ENCODE measurements around the gene SGSM2. TPM values are rescaled to one million over a fixed set of nuclear protein-coding genes. Genes with fewer than 3 reads are reported as not detected.
A peak's percentile ranks its signal among the peaks of the same experiment; 100 is the strongest.

The SGSM2 gene
- total and polyA plus RNA-seq, 2 of the 13 experiments (the other 11 are each of a cell fraction or from before 2014, with no cell fraction given) = 30.4 to 51.3 TPM

- TF ChIP-seq TOPORS (CRISPR knock-in tag; IDR thresholded peaks at IDR 0.05) (0 out of 2 replicates have a peak, but pooled peaks have one; percentile 30), TFDP2 (CRISPR knock-in tag; IDR thresholded peaks at IDR 0.05) (no peak; the same call in 1 of the 2 replicates), CREB3 (CRISPR knock-in tag; IDR thresholded peaks at IDR 0.05) (no peak; the same call in 1 of the 2 replicates), PTBP1 (IDR thresholded peaks at IDR 0.05; ENCODE audit: low read depth, low read length, poor library complexity, severe bottlenecking) (no peak), ZBTB39 (CRISPR knock-in tag; IDR thresholded peaks at IDR 0.05) (no peak), U2AF1 (optimal IDR thresholded peaks at IDR 0.05; ENCODE audit: low read depth, low read length) (no peak), ZSCAN29 (CRISPR knock-in tag; conservative IDR thresholded peaks at IDR 0.05) (peak; percentile 74), PCBP1 (IDR thresholded peaks at IDR 0.05; ENCODE audit: borderline replicate concordance, low read depth, low read length) (no peak; the same call in 1 of the 2 replicates), IRF9 (CRISPR knock-in tag; IDR thresholded peaks at IDR 0.05; ENCODE audit: borderline replicate concordance) (peak; percentile 54; the same call in 1 of the 2 replicates), XRCC5 (optimal IDR thresholded peaks at IDR 0.05; ENCODE audit: low read length) (no peak), CBFB (CRISPR knock-in tag; IDR thresholded peaks at IDR 0.05) (0 out of 2 replicates have a peak, but pooled peaks have one; percentile 23), ZBTB33 (CRISPR knock-in tag; IDR thresholded peaks at IDR 0.05) (no peak), ZNF180 (CRISPR knock-in tag; IDR thresholded peaks at IDR 0.05; ENCODE audit: borderline replicate concordance, low read depth) (no peak), THRA (CRISPR knock-in tag; IDR thresholded peaks at IDR 0.05; ENCODE audit: borderline replicate concordance) (peak; percentile 77; the same call in 1 of the 2 replicates), KDM3A (CRISPR knock-in tag; IDR thresholded peaks at IDR 0.05; ENCODE audit: low read depth) (no peak), ZNF691 (CRISPR knock-in tag; IDR thresholded peaks at IDR 0.05; ENCODE audit: borderline replicate concordance, low read depth) (0 out of 2 replicates have a peak, but pooled peaks have one; percentile 30), ZKSCAN1 (IDR thresholded peaks at IDR 0.05; ENCODE audit: low read length) (no peak)
Measured at GRCh38 chr17:2399572-2400473, 62.5 kb downstream of the SGSM2 start (continued).

Data from HepG2 (cell line).